Spleen (tissue), 7 donors: ENCODE data around the gene ILF2.

Experiments
- POLR2A ChIP-seq, 3 donors: fragments of 450-650 bp; IDR thresholded peaks; one replicate each; pipeline ENCODE4 v1.5.1; 2017; ENCODE audit warnings: antibody characterized with exemption in 3 of 3, mild to moderate bottlenecking in 1 of 3
- TF ChIP-seq, protein P1 (sequence below), 11 experiments: fragments of 200-600 bp in 7 of 11; fragments of 450-650 bp in 4 of 11; sonication (generic) in 4 of 11; IDR thresholded peaks in 8 of 11; conservative IDR thresholded peaks in 3 of 11; 1 replicate in 7 of 11; 2 replicates in 4 of 11; pipeline versions ENCODE4 v1.4.0 to v1.8.0; 2016 to 2021; ENCODE audit warnings: antibody characterized with exemption in 11 of 11, inconsistent platforms in 4 of 11, mild to moderate bottlenecking in 1 of 11
- donor health status: DM: no; HTN: no; CAD: no; lungs with moderate emphysema.
- donor health status: DM: no; HTN: no; CAD: no.
- donor health status: DM: no; HTN: no; CAD: no.

DNA sequence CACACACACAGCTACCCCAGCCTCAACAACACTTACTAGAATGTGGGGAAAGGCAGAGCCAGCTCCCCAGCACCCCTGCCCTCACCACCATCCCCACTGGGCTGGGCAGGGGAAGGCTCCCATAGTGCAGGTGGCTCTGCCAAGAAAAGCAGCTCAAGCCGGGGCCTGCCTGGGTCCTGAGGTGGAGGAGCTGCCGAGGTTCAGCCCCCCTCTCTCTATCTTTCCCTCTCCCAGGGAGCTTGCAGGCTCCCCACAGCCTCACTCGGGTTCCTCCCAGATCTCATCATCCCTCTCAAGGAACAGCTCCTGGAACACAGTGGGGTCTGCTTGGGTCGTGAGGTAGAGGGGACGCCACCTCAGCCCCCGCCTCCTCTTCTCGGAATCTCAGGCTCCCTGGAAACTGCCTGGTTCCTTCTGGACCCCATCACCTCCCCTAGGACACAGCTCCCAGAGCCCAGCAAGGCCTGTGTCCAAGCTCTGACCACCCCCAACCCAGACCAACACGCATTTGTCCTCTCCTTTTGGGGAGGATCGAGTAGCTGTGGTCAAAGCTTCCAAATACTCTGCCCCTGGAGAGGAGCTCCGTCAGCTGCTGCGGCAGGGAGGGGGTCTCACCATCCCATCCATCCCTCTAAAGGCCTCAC, 58.6 kb downstream of the ILF2 start:
- TF ChIP-seq POLR2A (IDR thresholded peaks at IDR 0.05) = no peak
- TF ChIP-seq, protein P1, sequence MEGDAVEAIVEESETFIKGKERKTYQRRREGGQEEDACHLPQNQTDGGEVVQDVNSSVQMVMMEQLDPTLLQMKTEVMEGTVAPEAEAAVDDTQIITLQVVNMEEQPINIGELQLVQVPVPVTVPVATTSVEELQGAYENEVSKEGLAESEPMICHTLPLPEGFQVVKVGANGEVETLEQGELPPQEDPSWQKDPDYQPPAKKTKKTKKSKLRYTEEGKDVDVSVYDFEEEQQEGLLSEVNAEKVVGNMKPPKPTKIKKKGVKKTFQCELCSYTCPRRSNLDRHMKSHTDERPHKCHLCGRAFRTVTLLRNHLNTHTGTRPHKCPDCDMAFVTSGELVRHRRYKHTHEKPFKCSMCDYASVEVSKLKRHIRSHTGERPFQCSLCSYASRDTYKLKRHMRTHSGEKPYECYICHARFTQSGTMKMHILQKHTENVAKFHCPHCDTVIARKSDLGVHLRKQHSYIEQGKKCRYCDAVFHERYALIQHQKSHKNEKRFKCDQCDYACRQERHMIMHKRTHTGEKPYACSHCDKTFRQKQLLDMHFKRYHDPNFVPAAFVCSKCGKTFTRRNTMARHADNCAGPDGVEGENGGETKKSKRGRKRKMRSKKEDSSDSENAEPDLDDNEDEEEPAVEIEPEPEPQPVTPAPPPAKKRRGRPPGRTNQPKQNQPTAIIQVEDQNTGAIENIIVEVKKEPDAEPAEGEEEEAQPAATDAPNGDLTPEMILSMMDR (IDR thresholded peaks at IDR 0.05 in 8 of 11, conservative IDR thresholded peaks at IDR 0.05 in 3 of 11) = no peak
